ENCODE measurements around the gene ADGRL2. TPM values are rescaled to one million over a fixed set of nuclear protein-coding genes. Genes with fewer than 3 reads are reported as not detected.

The ADGRL2 gene
- total RNA-seq, 1 experiment from 2014 or later = 25.3 TPM

DNA sequence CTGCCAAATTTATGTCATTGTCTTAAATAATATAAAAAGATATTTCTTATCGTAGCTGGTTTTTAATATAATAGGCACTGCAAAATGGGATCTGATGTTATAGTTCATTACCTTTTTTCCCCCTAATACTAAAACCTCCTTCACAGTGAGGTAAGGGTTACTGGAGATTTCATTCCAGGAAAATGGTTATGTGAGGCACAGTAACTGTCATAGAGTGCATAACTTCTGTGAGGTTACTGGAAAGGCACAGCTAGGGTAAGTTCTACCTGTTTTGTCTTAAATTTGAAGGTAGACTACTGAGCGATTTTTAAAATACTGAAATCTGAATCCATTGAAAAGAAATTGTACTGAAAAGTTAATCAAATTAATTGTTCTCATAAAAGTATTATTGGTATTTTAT lies 13.0 kb downstream of the ADGRL2 start:
- CTCF ChIA-PET = interaction anchor here (0.6 kb wide), 1 partner anchor 1208 kb away, joined by 4 read pairs; no protein-coding TSS in a partner anchor
- Histone ChIP-seq H3K79me2 (ENCODE audit: low read depth) (peaks cover 15% of the 10 kb centered on the region), H3K9me3 (ENCODE audit: insufficient read depth, low read depth) (no peaks in the 10 kb centered on the region; the same call in 1 of the 2 replicates), H3K27ac (no peak overlapping the region), H3F3A (ENCODE audit: insufficient read depth, low read depth) (no peaks in the 10 kb centered on the region), H3K4me3 (no peak overlapping the region), H2AFZ (no peak overlapping the region), H3K9me2 (ENCODE audit: insufficient read depth) (no peaks in the 10 kb centered on the region), H3K27me3 (ENCODE audit: insufficient read depth, low read depth) (no peaks in the 10 kb centered on the region), H3K4me2 (no peak overlapping the region), H4K20me1 (ENCODE audit: insufficient read depth) (no peaks in the 10 kb centered on the region), H3K4me1 (replicated peaks; ENCODE audit: insufficient read depth) (peaks cover 6% of the 10 kb centered on the region), H3K36me3 (ENCODE audit: low read depth) (no peaks in the 10 kb centered on the region)
- TF ChIP-seq EZH2 (IDR thresholded peaks at IDR 0.05; ENCODE audit: low read depth) = no peak
- TF ChIP-seq, protein P1, sequence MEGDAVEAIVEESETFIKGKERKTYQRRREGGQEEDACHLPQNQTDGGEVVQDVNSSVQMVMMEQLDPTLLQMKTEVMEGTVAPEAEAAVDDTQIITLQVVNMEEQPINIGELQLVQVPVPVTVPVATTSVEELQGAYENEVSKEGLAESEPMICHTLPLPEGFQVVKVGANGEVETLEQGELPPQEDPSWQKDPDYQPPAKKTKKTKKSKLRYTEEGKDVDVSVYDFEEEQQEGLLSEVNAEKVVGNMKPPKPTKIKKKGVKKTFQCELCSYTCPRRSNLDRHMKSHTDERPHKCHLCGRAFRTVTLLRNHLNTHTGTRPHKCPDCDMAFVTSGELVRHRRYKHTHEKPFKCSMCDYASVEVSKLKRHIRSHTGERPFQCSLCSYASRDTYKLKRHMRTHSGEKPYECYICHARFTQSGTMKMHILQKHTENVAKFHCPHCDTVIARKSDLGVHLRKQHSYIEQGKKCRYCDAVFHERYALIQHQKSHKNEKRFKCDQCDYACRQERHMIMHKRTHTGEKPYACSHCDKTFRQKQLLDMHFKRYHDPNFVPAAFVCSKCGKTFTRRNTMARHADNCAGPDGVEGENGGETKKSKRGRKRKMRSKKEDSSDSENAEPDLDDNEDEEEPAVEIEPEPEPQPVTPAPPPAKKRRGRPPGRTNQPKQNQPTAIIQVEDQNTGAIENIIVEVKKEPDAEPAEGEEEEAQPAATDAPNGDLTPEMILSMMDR (conservative IDR thresholded peaks at IDR 0.05) = no peak
- DNase-seq = no peak
- intact Hi-C loops (cut with micrococcal nuclease; ENCODE audit: unreplicated experiment) = no loop called here
- POLR2A ChIA-PET (ENCODE audit: unreplicated experiment) = no interaction called here
- BruUV-seq (replicated peaks) = no TSS peak

DNA sequence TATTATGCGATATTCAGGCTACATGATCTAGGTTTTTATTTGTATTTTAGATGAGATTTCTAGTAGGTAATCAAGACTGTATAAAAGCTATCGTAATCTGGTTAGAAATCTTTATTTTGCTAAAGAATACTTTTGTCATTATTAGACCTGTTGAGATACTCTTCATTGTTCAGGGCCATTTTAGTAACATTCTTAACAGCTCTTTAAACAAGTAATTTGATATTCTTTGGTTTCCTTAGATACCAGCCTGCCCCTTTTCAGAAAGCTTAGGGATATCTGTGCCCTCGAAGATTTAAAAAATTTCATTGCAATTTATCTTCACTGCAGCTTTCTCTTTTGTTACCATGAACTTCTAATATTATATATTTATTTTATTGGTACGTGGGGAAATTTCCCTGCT lies 18.9 kb downstream of the ADGRL2 start:
- no peaks in the 10 kb centered on the region for H3K27me3 ChIP-seq (ENCODE audit: insufficient read depth, low read depth)
- no peak overlapping the region for H3K4me3 ChIP-seq
- H3K4me2 ChIP-seq = no peak overlapping the region
- no peaks in the 10 kb centered on the region for H3K9me2 ChIP-seq (ENCODE audit: insufficient read depth)
- ChIA-PET CTCF (no interaction called here), POLR2A (ENCODE audit: unreplicated experiment) (no interaction called here)
- no peak overlapping the region for H3K27ac ChIP-seq
- H2AFZ ChIP-seq = no peak overlapping the region
- no peaks in the 10 kb centered on the region for H3K9me3 ChIP-seq (ENCODE audit: insufficient read depth, low read depth)
- H3K36me3 ChIP-seq (ENCODE audit: low read depth) = no peaks in the 10 kb centered on the region
- no peaks in the 10 kb centered on the region; the same call in 1 of the 2 replicates for H4K20me1 ChIP-seq (ENCODE audit: insufficient read depth)
- no peaks in the 10 kb centered on the region for H3F3A ChIP-seq (ENCODE audit: insufficient read depth, low read depth)
- DNase-seq = no peak
- H3K4me1 ChIP-seq (replicated peaks; ENCODE audit: insufficient read depth) = no peaks in the 10 kb centered on the region
- peaks cover 7% of the 10 kb centered on the region; the same call in 1 of the 2 replicates for H3K79me2 ChIP-seq (ENCODE audit: low read depth)
- no TSS peak for BruUV-seq (replicated peaks)
- intact Hi-C loops (cut with micrococcal nuclease; ENCODE audit: unreplicated experiment) = no loop called here
- TF ChIP-seq, protein P1 (conservative IDR thresholded peaks at IDR 0.05) = no peak
- TF ChIP-seq EZH2 (IDR thresholded peaks at IDR 0.05; ENCODE audit: low read depth) = no peak

DNA sequence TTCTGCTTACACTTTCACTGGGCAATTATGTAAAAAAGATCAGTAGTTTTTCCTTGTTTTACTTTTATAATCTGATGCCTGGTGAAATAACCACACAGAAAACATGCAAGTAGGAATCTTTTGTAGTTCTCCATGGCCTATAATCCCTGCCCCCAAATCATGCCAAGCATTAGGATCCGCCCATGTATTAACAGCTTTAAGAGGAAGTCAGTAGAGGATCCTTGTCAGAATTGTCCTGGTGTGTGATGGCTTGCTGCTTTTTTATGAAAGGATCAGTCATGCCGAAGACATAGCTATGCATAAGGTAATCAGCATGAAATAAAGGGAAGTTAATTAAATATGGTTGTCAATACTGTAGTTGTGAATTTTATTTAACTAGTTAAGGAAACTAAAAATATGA lies 20.0 kb downstream of the ADGRL2 start:
- Histone ChIP-seq H3K9me2 (ENCODE audit: insufficient read depth) (no peaks in the 10 kb centered on the region), H3K79me2 (ENCODE audit: low read depth) (peaks cover 7% of the 10 kb centered on the region; the same call in 1 of the 2 replicates), H3F3A (ENCODE audit: insufficient read depth, low read depth) (no peaks in the 10 kb centered on the region), H3K4me3 (no peak overlapping the region), H3K36me3 (ENCODE audit: low read depth) (no peaks in the 10 kb centered on the region), H3K4me2 (no peak overlapping the region), H3K4me1 (replicated peaks; ENCODE audit: insufficient read depth) (no peaks in the 10 kb centered on the region), H2AFZ (no peak overlapping the region), H3K27me3 (ENCODE audit: insufficient read depth, low read depth) (no peaks in the 10 kb centered on the region), H4K20me1 (ENCODE audit: insufficient read depth) (no peaks in the 10 kb centered on the region; the same call in 1 of the 2 replicates), H3K27ac (no peak overlapping the region), H3K9me3 (ENCODE audit: insufficient read depth, low read depth) (no peaks in the 10 kb centered on the region)
- ChIA-PET POLR2A (ENCODE audit: unreplicated experiment) (no interaction called here), CTCF (no interaction called here)
- intact Hi-C loops (cut with micrococcal nuclease; ENCODE audit: unreplicated experiment) = no loop called here
- DNase-seq = no peak
- TF ChIP-seq, protein P1 (conservative IDR thresholded peaks at IDR 0.05) = no peak
- TF ChIP-seq EZH2 (IDR thresholded peaks at IDR 0.05; ENCODE audit: low read depth) = no peak
- BruUV-seq (replicated peaks) = no TSS peak
